ENCODE measurements around the gene TSPAN10.

The TSPAN10 gene

DNA sequence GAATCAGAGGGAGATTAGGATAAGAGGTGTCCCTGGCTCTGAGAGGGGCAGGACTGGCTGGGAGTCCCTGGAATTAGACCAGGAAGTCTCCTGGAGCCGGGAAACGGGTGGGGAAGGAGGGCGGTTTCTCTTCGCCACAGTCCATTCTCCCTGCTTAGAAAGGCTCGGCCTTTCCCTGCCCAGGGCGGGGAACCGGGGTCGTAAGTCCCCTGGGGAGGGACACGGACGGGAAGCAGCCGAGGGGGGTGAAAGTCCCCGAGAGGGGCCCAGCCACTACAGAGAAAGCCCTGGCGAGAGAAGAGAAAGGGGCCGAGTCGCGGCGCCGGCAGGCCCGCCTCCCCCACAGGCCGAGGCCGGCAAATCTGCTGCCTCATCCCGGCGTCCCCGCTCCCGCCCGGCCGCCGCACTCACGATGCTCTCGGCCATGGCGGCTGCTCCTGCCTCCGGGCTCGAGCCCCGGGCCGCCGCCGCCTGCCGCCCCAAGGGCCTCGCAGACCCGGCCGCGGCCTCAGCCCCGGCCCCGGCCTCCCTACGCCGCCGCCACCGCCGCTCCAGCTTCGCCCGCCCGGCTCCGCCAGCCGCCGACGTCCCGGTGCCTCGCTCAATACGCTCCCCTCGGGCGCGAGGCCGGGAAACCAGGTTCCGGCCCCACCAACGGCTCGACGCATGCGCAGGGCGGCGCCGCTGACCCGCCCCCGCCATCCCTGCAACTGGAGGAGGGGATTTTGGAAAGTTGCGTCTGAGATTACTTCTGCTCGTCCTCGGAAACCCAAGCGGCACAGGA, at the start of gene TSPAN10, which contains the start of gene NPLOC4:
TSS of gene TSPAN10 (plus strand) at position 692 of the 784 bp plus-strand sequence. CDS start 5,217 bp downstream, outside the sequence.
TSS of gene NPLOC4 (minus strand) at position 608 of the 784 bp plus-strand sequence. CDS start at position 426, 182 bp downstream.
- Histone ChIP-seq H3K27ac (peak within 1 kb of the TSS; percentile 86 to 87), H3K27me3 (no peaks in the 10 kb centered on the region), H3K36me3 (peaks cover 0 to 13% (median 0%) of the 10 kb centered on the region in 3 donors), H3K4me1 (peaks cover 0 to 41% (median 28%) of the 10 kb centered on the region in 4 donors), H3K9me3 (no peaks in the 10 kb centered on the region), H3K4me3 (peak within 1 kb of the TSS; percentile 79 to 89)
- TF ChIP-seq, protein P1, sequence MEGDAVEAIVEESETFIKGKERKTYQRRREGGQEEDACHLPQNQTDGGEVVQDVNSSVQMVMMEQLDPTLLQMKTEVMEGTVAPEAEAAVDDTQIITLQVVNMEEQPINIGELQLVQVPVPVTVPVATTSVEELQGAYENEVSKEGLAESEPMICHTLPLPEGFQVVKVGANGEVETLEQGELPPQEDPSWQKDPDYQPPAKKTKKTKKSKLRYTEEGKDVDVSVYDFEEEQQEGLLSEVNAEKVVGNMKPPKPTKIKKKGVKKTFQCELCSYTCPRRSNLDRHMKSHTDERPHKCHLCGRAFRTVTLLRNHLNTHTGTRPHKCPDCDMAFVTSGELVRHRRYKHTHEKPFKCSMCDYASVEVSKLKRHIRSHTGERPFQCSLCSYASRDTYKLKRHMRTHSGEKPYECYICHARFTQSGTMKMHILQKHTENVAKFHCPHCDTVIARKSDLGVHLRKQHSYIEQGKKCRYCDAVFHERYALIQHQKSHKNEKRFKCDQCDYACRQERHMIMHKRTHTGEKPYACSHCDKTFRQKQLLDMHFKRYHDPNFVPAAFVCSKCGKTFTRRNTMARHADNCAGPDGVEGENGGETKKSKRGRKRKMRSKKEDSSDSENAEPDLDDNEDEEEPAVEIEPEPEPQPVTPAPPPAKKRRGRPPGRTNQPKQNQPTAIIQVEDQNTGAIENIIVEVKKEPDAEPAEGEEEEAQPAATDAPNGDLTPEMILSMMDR (IDR thresholded peaks at IDR 0.05): no peak
- peak; percentile 78 to 91 for DNase-seq
- intact Hi-C loops (cut with DNase I; ENCODE audit: low total_unique reads): loop anchor here (2.0 kb wide), 1 partner anchor 30 kb away; the partner anchor contains the start of genes CCDC137 and OXLD1

DNA sequence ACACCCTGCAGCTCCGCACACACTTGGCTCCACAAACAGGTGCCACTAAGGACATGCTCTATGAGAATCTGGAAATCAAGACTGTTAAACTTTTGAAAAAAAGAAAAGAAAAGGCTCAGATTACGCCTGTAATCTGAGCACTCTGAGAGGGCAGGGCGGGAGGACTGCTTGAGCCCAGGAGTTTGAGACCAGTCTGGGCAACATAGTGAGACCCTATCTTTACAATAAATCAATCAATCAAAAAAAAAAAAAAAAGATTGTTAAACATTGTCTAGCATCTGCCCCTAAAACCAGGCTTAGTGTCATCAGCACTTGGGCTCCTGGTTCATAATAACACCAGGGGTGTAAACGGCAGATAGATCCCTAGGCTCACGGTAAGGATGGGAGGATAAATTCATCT, 47.4 kb upstream of the TSPAN10 start:
- Histone ChIP-seq H3K4me3 (no peak overlapping the region), H3K27me3 (no peaks in the 10 kb centered on the region), H3K4me1 (no peaks in the 10 kb centered on the region), H3K36me3 (peaks cover 75 to 98% (median 90%) of the 10 kb centered on the region in 3 donors), H3K9me3 (no peaks in the 10 kb centered on the region), H3K27ac (no peak overlapping the region)
- intact Hi-C loops (cut with DNase I; ENCODE audit: low total_unique reads): loop anchor here (10.0 kb wide), 1 partner anchor 465 kb away; no protein-coding TSS in a partner anchor
- DNase-seq: no peak
- TF ChIP-seq, protein P1 (IDR thresholded peaks at IDR 0.05): no peak

DNA sequence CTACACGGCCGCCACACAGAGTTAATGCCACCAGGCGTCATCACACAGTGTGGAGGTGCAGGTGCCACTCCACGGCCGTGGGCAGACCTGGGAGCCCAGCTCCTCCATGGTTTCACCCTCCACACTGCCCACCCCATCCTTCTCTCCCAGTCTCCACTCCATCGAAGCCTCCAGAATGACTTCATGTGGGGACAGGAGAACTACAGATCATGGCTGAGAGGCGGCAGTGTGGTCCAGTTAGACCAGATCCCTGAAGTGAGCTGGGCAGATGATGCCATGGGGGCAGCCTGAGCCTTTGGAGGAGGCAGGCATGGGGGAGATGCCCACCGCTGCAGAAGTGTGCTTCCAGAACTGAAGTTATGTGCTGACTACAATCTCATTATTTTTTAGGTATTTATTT, 46.9 kb upstream of the TSPAN10 start:
- no peak for DNase-seq
- Histone ChIP-seq H3K27me3 (no peaks in the 10 kb centered on the region), H3K9me3 (no peaks in the 10 kb centered on the region), H3K4me1 (no peaks in the 10 kb centered on the region), H3K27ac (no peak overlapping the region), H3K36me3 (peaks cover 78 to 98% (median 94%) of the 10 kb centered on the region in 3 donors), H3K4me3 (no peak overlapping the region)
- TF ChIP-seq, protein P1 (IDR thresholded peaks at IDR 0.05): no peak
- intact Hi-C loops (cut with DNase I; ENCODE audit: low total_unique reads): no loop called here

DNA sequence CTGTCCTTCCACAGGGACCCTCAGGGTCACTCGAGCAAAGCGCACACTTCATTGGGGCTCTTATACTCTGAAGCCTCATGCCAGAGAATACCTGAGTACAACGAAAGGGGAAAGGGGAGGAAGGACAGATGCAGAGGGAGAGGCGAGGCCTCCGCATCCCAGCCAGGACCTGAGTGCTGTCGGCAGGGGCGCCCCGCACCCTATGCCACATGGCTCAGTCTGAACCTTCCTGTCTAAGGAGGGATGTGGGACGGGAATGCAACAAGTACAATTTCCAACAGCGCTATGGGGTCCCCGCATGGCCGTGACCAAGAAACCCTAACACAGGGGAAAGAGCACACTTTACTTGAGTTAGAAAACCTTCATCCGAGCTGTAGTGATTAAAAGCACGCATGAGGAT, 45.0 kb upstream of the TSPAN10 start:
- no peaks in the 10 kb centered on the region for H3K27me3 ChIP-seq
- no peak for DNase-seq
- no peaks in the 10 kb centered on the region for H3K4me1 ChIP-seq
- TF ChIP-seq, protein P1 (IDR thresholded peaks at IDR 0.05): no peak
- intact Hi-C loops (cut with DNase I; ENCODE audit: low total_unique reads): no loop called here
- H3K36me3 ChIP-seq: peaks cover 76 to 98% (median 92%) of the 10 kb centered on the region in 3 donors
- H3K9me3 ChIP-seq: no peaks in the 10 kb centered on the region
- no peak overlapping the region for H3K27ac ChIP-seq
- no peak overlapping the region for H3K4me3 ChIP-seq

DNA sequence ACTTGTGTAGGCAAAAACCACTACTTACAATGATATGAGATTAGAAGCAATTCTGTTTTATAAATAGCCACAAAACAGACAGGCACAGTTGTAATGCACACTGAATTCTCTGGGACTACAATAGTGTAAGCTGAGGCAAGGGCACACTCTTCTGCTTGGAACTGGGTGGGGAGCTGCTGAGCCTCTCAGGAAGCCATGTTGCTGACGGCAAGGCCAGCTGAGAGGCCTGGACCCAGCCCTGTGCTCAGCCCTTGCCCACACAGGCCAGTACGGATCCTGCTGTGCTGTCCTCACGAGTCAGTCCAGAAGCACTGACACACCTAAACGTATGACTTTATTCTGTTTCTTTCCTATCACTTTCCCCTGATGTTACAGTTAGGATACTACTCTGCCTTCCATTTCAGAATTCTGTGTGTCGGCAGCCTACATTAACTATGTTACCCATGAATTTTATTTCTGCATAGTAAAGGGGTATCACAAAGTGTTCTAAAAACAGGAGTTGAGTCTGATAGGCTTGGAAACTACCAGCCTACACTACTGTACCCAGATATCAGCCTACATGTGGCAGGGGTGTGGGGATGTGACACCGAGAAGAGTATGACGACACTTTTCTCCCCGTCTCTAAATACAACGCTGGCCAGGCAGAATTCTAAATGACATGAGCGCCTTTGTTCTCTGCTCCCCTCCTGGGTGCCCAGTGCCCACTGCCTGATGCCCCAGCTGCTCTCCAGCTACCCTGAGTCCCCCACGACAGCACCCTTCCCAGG, 43.7 kb upstream of the TSPAN10 start:
- TF ChIP-seq, protein P1 (IDR thresholded peaks at IDR 0.05): no peak
- intact Hi-C loops (cut with DNase I; ENCODE audit: low total_unique reads): no loop called here
- Histone ChIP-seq H3K36me3 (peaks cover 69 to 99% (median 84%) of the 10 kb centered on the region in 3 donors), H3K27me3 (no peaks in the 10 kb centered on the region), H3K9me3 (no peaks in the 10 kb centered on the region), H3K4me1 (no peaks in the 10 kb centered on the region), H3K27ac (no peak overlapping the region), H3K4me3 (no peak overlapping the region)
- no peak for DNase-seq
